ENCODE measurements around the gene COL5A1.
"Not testable (repeated sequence)": the region's sequence is repeated elsewhere in the genome, so short reads cannot be mapped to it uniquely, and the experiment has no call there.

Gene COL5A1

DNA sequence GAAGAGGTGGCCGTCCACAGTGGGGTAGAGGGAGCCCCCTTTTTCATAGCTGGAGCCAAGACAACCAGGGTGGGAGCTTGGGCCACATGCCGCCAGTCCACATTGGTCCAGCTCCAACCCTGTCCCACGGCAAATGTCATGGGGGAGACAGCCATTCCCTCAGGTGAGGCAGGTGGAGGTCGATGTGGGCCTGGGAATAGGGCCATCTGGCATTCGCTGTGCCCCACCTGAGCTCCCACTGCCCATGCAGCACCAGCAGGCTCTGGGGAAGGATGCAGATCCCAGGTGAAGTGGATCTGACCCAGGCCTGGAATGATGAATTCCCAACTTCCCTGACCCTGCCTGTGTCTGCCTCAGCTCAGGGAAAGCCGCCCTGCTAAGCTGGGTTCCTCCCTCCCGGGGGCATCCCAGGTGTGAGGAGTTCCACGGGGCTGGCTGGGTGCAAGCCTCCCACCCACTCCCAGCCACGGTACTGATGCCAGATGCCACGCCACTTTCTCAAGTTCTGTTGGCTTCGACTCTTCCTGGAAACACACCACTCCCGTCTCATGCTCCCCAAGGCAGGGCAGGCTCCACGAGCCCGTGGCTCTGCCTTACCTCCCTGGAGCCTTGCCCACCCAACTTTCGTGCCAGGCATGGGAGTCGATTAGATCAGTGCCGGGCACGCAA, 213.8 kb downstream of the COL5A1 start:
- no peak for DNase-seq (ENCODE audit: low read depth in 3 of 3)

DNA sequence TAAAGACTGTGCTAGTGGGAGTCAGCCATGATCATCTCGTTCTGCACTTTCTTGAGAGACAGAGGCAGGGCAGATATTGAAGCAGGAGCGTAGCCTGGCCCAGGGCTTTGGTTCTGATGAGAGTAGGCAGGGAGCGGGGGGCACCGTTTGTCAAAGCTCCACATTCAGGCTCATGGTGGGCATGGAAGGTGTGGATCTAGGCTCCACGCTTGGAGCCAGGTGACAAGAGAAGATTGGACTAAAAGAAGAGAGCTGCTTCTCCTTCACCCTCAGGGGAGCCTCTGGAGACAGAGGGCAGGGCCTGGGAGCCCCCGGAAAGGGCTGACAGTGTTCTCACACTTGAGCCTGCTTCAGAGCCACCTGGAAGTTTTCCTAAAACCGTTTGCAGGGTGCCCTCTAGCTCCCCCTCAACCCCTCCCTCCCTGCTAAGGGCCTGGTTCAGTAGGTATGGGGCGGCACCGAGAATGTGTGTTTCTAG, 214.3 kb downstream of the COL5A1 start:
- no peak for DNase-seq (ENCODE audit: low read depth in 3 of 3)

DNA sequence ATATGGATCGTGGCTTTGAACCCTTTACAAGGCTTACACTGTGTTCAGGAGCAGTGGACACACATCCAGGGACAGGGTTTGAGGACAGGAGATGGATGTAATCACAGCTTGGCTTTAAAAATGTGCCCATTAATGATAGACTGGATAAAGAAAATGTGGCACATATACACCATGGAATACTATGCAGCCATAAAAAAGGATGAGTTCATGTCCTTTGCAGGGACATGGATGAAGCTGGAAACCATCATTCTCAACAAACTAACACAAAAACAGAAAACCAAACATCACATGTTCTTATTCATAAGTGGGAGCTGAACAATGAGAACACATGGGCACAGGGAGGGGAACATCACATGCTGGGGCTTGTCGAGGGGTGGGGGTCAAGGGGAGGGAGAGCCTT, 215.8 kb downstream of the COL5A1 start:
- DNase-seq (ENCODE audit: low read depth in 3 of 3), result not testable (repeated sequence)

DNA sequence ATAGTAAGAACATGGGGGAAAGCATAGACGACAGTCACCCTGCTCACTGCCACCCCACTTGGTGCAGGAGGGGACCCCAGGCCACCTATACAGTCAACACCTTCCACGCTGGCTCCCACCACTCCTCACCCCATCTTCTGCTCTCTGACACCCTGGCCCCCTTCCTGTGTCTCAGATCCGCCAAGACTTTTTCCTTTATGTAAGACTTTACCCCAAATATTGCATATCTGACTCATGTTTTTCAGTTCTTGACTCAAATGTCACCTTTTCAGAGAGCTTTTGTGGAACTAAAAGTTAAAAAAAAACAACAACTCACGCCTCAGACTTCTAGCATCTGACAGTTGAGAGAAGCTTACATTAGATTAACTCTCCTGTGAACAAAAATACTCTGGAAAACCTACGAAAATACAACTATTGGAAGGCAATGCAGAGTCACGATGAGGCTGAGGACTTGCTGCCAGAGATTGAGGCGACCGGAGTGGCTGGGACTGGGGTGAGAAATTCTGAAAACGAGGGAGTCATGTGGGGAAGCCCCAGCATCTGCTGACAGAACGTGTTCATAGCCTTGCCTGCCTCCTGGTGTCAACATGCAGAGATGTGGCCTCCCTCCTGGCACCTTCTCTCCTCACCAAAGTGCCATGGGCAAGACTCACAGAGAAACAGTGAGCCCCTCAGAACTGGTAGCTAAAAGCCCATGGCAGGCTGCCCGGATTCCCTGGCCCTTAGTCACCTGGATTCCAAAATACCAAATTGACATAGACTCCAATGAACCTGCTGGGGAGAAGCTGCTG, 216.6 kb downstream of the COL5A1 start:
- DNase-seq (ENCODE audit: low read depth in 3 of 3), result peak in 1 of 3 experiments; percentile 9

DNA sequence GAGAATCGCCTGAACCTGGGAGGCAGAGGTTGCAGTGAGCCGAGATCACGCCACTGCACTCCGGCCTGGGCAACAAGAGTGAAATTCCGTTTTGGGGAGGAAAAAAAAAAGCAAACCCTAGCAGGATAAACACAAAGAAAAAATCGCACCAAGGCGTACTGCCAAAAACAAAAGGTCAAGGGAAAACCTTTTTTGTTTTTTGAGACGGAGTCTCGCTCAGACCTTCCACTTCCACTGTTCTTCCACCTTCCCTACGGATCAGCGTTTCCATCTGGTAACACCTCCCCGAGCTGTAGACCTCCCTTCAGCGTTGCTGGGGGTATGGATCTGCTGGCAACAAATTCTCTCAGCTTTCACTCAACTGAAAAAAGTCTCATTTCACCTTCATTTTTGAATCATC, 218.9 kb downstream of the COL5A1 start:
- no peak for DNase-seq (ENCODE audit: low read depth in 3 of 3)

DNA sequence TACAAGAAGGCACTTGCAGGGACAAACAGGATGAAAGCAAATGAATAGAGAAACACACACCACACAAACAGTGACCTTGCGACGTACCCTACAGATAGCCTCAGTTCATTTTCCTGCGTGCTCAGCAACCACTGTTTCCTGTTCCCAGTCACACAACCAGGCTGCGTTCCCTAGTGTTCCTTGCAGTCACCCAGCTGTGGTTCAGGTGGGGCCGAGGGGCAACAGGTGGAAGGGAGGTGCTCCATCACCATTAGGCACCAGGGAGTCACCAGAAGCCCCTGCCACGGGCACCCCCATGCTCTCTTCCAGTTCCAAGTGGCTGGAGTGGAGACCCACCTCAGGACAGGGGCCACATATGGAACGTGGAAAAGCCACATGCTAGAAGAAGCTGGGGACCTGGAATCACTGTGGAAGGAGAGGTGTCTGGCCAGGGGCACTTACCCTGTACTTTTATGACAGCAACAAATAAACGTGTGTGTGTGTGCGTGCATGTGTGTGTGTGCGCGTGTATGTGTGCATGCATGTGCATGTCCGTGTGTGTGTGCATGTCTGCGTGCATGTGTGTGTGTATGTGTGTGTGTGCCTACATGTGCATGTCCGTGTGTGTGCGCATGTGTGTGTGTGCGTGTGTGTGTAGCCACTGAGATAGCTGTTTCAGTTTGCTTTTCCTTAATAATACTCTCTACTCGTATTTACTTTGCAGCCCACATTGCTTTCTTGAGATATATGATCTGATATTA, 220.2 kb downstream of the COL5A1 start:
- no peak for DNase-seq (ENCODE audit: low read depth in 3 of 3)

DNA sequence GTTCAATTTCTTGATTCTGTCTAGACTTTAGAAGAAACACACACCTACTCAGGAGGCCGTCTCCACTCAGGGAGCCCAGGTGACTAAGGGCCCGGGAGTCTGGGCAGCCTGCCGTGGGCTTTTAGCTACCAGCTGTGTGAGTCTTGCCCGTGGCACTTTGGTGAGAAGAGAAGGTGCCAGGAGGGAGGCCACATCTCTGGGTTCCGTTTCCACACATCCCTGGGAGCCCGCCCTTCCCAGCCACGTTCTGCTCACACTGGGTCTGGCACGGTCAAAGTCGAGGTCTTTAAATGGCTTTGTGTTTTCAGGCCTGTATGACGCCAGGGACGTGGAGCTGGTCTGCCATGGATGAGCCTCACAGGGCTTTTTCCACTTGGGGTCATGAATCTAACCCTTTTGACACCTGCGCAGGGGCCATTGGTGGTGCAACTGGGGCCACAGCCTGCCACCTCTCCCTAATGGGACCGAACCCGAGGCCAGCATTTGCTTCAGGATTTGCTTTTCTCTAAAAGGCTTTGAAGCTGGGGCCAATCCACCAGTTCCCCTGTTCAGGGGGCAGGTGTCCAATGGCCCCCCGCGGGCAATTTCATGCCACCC, 221.8 kb downstream of the COL5A1 start:
- no peak for DNase-seq (ENCODE audit: low read depth in 3 of 3)

DNA sequence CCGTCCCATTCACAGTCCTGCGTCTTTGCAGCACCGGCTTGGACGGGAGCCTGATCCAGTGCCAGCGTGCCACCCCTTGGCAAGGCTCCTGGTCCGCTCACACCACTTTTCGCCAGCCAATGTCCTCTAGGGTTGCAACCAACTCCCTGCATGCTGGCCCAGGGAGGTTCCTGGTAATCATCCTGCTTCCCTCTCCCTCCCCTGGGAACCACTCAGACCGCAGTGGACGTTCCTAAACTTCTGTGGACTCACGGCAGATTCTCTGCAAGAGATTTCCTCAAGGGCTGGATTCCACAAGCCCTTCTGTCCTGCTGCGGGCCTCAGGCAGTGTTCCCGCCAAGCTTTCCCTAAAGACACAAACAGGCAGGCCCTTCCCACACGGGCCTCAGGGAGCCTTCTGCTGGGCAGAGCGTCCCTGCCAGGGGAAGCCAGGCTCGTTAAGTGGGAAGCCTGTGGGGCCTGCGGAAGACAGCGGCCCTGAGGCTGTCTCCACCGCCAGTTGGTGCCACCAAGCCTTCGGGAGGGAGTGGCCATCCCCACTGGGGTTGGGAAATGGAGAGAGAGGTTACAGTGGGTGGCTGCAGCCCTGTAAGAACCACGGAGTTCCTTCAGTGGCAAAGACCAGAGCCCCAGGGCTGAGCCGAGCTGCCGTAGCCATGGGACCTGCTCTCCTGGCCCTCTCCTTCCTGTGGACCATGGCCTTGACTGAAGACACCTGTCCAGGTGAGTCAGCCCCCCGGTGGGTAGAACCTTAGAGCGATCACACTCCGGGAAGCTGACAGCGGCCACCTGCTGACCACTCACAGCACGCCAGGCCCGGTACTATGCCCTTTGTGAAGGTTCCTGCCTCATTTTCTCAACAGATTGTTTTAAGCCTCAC, 222.6 kb downstream of the COL5A1 start:
- DNase-seq (ENCODE audit: low read depth in 3 of 3), result no peak

DNA sequence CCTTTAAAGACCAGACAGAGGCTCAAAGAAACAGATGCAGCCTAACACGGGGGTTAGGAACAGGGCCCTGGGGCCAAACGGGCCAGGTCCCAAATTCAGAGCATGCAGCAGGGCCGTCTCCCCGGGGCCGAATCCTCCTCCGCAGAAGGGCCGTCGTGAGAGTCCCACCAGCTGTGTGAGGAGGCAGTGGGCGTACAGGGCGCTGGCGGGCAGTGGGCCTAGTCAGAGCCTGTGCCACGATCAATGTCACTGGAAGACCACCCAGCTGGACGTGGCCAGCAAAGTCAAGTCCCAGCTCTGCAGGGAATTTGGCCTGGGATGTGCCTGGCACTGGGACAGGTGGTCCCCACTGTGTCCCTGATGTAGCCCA, 223.2 kb downstream of the COL5A1 start:
- DNase-seq (ENCODE audit: low read depth in 3 of 3), result no peak

DNA sequence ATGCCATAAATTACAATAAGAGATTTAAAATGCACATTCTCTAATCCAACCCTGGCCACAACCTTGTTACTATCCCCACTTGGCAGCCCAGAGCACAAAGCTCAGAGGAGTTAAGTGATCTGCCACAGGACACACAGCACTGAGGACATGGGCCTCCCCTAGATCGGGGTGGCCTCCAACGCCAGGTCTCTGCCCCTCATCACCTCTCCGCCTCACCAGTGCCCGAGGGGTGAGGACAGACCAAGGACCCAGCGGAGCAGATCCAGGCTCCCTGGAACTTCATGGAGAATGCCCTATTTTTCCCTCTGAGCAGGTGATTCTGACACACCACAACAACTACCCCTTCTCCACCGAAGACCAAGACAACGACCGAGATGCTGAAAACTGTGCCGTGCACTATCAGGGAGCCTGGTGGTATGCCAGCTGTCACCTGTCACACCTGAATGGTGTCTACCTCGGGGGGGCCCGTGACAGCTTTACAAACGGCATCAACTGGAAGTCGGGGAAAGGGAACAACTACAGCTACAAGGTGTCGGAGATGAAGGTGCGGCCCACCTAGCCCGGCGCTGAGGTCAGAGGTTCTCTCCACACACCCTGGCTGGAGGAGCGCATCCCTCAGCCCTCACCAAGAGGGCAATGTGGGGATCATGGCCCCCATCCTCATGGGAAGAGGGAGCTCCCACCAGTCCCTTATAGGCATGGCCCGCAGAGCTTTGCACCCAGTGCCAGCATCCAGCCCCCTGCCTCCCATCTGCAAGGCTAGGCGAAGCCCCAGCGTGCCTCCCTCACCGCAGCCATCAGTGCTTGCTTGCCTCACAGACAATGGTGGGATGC, 226.5 kb downstream of the COL5A1 start:
- no peak for DNase-seq (ENCODE audit: low read depth in 3 of 3)

DNA sequence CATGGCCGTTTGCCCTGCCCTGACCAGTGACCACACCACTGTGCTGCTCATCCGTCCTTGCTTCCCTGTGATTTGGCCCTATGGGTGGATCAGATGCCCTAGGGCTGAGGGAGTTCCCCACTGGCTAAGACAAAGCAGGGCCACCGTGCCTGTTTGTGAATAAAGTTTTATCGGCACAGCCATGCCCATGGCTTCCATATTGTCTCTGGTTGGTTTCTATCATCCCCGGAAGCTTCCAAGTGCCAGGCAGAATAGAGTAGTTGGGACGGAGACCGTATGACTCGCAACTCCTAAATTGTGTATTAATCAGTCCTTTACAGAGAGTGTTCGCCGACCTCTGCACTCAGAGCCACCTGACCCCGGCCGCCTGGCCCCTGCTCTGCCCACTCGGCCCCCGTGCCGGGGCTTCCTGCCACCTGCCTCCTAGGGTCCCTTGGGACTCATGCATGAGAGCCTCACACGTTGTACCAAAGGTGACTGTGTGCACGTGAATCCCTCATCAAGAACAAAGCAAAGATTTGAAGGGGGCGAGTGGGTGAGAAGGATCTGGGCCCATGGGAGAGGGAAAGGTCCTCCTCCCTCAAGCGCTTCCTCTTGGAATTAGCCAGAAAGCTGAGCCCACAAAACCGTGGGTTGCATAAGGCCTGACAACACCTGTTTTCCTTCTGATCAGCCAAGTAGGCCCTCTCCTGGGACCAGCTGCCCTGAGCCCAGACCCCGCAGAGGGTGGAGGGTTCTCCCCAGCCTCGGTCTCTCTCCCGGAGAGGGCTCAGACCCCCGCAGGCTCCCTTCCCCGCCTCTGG, 227.3 kb downstream of the COL5A1 start:
- no peak for DNase-seq (ENCODE audit: low read depth in 3 of 3)

DNA sequence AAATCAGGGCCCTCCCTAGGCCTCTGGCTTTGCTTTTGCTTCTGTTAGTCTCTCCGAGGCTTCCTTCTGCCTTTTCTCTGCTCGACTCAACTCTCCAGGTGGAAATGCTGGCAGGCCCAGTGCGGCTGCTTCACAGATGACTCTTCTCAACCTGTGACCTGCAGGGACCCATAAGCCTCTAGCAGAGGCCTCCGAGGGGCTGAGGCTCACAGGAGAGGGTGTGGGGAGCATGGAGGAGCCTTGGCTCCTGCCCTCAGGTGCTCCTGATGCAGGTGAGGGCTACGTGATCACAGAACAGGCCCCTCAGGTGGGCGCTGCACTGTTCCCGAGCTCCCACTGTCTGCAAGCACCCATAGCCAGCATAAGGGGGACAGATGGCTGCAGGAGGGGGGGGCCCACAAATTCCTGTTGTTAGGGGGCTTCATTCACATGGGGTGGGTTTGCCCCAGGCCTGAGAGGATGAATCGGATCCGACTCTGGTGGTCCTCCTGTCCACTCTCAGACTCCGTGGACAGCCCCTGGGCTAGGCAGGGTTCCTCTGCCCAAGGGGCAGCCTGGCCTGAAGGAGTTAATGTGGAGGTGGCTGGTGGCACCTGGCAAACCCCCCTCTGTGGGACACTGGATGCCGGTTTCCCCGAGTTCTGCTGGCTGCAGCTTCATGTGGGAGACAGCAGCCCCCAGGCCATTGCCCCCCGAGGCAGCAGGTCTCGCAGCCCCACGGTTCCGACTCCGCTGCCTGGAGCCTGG, 228.1 kb downstream of the COL5A1 start:
- DNase-seq (ENCODE audit: low read depth in 3 of 3), result no peak

DNA sequence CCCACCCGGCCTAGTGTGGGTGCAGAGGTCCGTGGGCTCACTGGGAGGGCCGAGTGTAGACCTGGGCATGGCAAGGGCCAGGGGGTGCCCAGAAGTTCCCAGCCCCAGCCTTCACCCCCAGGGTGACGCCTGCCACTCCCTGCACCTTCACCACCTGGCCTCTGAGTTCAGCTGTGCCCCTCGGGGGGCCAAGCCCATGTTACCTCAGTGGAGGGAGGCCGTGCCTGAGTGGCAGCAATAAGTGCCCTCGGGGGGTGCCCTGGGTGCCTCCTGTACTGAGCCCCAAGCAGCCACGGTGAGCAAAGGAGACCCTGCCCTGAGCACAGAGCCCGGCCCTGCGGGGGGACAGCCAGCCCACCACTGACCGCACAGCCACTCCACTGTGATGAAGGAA, 228.7 kb downstream of the COL5A1 start:
- DNase-seq (ENCODE audit: low read depth in 3 of 3), result no peak

DNA sequence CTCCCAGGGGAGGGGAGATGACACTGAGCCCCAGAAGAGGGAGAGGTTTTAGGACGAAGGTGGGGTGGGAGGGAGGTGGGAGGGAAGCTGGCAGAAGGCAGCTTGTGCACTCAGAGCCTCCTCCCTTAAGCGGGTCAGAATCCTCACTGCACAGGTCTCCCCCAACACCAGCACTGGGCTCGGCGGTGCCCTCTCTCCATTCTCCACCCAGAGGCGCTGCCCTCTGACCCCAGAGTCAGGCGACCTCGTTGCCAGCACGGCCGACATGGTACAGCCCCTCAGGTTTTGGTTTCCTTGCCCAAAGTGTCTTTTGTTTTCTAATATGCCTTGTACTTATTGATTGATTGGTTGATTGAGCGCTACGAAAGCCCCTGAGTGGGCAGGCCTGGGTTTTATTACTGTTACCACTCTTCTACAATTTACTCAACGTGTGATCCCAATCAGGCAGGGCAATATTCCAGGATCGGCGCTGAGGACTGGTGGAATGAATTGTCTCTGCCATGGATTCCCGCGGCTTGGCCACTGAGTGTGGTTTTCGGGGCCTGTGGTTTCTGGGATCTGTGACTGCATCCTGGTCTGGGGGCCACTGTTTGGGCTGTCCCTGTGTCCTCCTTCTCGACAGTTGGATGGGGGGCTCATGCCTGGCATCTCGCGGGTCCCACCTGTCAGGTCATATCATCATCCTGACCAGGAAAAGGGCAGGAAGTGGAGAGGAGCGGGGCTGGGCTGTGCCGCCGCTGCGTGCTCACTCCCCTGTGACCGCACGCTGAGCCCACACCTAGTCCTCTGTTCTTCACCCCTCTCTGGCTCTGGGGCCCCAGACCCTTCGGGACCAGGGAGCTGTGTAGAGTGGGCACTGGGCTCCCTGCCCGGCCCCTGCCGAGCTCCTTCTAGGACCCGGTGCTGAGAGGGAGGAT, 229.4 kb downstream of the COL5A1 start:
- no peak for DNase-seq (ENCODE audit: low read depth in 3 of 3)

DNA sequence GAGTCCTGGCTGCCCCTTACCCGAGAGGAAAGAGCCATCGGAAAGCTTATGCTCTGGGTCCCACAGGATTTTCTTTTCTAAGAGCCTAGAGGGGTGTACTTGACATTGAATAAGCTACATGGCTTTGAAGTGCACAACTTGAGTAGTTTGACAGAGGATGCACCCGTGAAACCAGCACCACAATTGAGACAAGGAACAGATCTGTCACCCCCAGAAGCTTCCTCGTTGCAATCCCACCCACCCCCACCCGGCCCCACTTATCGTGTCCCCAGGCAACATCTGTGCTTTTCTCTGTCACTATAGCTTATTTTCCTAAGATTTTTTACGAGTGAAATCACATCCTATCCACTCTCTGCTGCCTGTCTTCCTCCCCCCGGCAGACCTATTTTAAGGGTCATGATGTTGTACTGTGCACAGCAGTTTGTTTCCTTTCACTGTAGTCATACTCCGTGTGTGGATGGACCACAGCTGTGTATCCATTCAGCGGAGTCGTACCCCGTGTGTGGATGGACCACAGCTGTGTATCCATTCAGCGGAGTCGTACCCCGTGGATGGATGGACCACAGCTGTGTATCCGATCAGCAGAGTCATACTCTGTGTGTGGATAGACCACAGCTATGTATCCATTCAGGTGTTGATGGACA, 230.2 kb downstream of the COL5A1 start:
- DNase-seq (ENCODE audit: low read depth in 3 of 3), result no peak

DNA sequence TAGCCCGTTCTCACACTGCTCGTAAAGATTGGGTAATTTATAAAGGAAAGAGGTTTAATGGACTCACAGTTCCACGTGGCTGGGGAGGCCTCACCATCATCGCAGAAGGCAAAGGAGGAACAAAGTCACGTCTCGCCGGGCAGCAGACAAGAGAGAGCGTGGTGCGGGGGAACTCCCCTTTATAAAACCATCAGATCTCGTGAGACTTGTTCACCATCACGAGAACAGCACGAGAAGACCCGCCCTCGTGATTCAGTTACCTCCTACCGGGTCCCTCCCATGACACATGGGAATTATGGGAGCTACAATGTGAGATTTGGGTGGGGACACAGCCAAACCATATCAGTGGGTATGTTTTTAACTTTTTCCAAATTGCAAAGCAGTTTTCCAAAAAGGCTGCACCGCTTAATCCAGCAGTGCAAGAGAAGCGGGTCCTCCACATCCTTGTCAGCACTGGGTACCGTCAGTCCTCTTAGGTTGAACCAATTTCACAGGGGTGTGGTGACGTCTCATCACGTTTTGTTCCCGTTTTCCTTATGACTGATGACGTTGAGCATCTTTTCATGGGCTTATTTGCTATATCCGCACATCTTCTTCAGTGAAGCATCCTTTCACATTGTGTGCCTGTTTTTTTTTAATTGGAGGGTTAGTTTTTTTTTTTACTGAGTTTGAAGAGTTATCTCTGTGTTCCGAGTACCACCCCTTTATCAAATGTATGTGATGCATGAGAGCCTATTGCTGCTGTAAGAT, 231.1 kb downstream of the COL5A1 start:
- DNase-seq (ENCODE audit: low read depth in 3 of 3), result no peak

All from stimulated activated CD4-positive, alpha-beta T cell treated with anti-CD3 and anti-CD28 coated beads, TNF-alpha, amount 100 ng/mL, for 4 hours (primary cell).